GM18511 (cell line): ENCODE data around the gene LANCL2.

Experiments
- ATAC-seq: cut with Tn5 transposase; IDR thresholded peaks from one replicate; pipeline ENCODE4 v1.9.1; 2021; ENCODE audit warnings: mild to moderate bottlenecking, moderate library complexity; ENCODE audit not compliant: unreplicated experiment

Gene LANCL2

GRCh38 chr7:55436457-55436856, 71.3 kb downstream of the LANCL2 start:
- no peak for ATAC-seq

GRCh38 chr7:55437375-55437774, 72.2 kb downstream of the LANCL2 start:
- no peak for ATAC-seq

GRCh38 chr7:55438085-55438756, 73.1 kb downstream of the LANCL2 start:
- no peak for ATAC-seq

GRCh38 chr7:55438757-55439525, 73.8 kb downstream of the LANCL2 start:
- no peak for ATAC-seq

- ATAC-seq = no peak
Observed at GRCh38 chr7:55439627-55440026, 74.5 kb downstream of the LANCL2 start.

GRCh38 chr7:55440040-55440690, 75.0 kb downstream of the LANCL2 start:
- no peak for ATAC-seq

- ATAC-seq = no peak
Observed at GRCh38 chr7:55441002-55441401, 75.9 kb downstream of the LANCL2 start.

- no peak for ATAC-seq
Observed at GRCh38 chr7:55441774-55442522, 76.8 kb downstream of the LANCL2 start.

- ATAC-seq = no peak
Observed at GRCh38 chr7:55444786-55445185, 79.6 kb downstream of the LANCL2 start.

- ATAC-seq = no peak
Observed at GRCh38 chr7:55448526-55448925, 83.4 kb downstream of the LANCL2 start.

- ATAC-seq = no peak
Observed at GRCh38 chr7:55449205-55449991, 84.3 kb downstream of the LANCL2 start.

- no peak for ATAC-seq
Observed at GRCh38 chr7:55449992-55450535, 84.9 kb downstream of the LANCL2 start.

- ATAC-seq = no peak
Observed at GRCh38 chr7:55452971-55453370, 87.8 kb downstream of the LANCL2 start.

- no peak for ATAC-seq
Observed at GRCh38 chr7:55457801-55458200, 92.7 kb downstream of the LANCL2 start.

- ATAC-seq = no peak
Observed at GRCh38 chr7:55458351-55458750, 93.2 kb downstream of the LANCL2 start.

GRCh38 chr7:55463686-55464262, 98.6 kb downstream of the LANCL2 start:
- no peak for ATAC-seq

GRCh38 chr7:55464422-55464821, 99.3 kb downstream of the LANCL2 start:
- ATAC-seq = no peak

GRCh38 chr7:55465691-55466090, 100.6 kb downstream of the LANCL2 start:
- ATAC-seq = no peak

GRCh38 chr7:55467047-55467593, 102.0 kb downstream of the LANCL2 start:
- no peak for ATAC-seq

- ATAC-seq = no peak
Observed at GRCh38 chr7:55468495-55468894, 103.4 kb downstream of the LANCL2 start.
